GM12878 (cell line): ENCODE data around the gene EML5. TPM values are rescaled to one million over a fixed set of nuclear protein-coding genes. Genes with fewer than 3 reads are reported as not detected.

Experiments used
- ATF7 ChIP-seq: fragments of 450-650 bp; IDR thresholded peaks from 2 replicates; pipeline ENCODE4 v1.6.1; 2016; ENCODE audit warnings: low read depth, mild to moderate bottlenecking
- DPF2 ChIP-seq: fragments of 450-650 bp; IDR thresholded peaks from 2 replicates; pipeline ENCODE4 v1.6.1; 2017; ENCODE audit warnings: mild to moderate bottlenecking
- PML ChIP-seq: IDR thresholded peaks from 2 replicates; pipeline ENCODE4 v1.6.1; 2012; ENCODE audit warnings: low read length, inconsistent platforms
- RAD21 ChIP-seq: IDR thresholded peaks from 2 replicates; pipeline ENCODE4 v1.6.1; 2011; ENCODE audit warnings: mild to moderate bottlenecking, low read depth, low read length, moderate library complexity; ENCODE audit not compliant: insufficient read depth
- SIN3A ChIP-seq: IDR thresholded peaks from 2 replicates; pipeline ENCODE4 v1.6.1; 2012; ENCODE audit warnings: low read depth, low read length, improper control_type of control experiment
- SPI1 ChIP-seq: IDR thresholded peaks from 2 replicates; pipeline ENCODE4 v1.6.1; 2011; ENCODE audit warnings: low read depth, mild to moderate bottlenecking, low read length, moderate library complexity, borderline replicate concordance; ENCODE audit not compliant: insufficient read depth
- polyA plus RNA-seq, 11 experiments: library from polyadenylated mRNA; depleted of rRNA in 4 of 11; unstranded in 6 of 11; stranded (reverse) in 5 of 11; fragments of >200 nt; fragmentation: Nextera tagmentation in 4 of 11; fragmentation: Illumina TruSeq in 1 of 11; extraction: Ambion mirVana in 4 of 11; extraction: Trizol in 1 of 11; gene quantifications; 1 replicate in 1 of 11; 2 replicates in 10 of 11; pipeline versions ENCODE4 v1.2.1 to v1.2.3, GENCODE V29; 2011 to 2016; ENCODE audit warnings: inconsistent platforms in 2 of 11, missing spikeins in 2 of 11, low read depth in 1 of 11
- small RNA-seq: library from RNA; depleted of rRNA; stranded (forward); fragments of <200 nt; gene quantifications from one replicate; pipeline ENCODE3, GENCODE V24; 2014
- total RNA-seq, 4 experiments: library from RNA; depleted of rRNA in 3 of 4; stranded (reverse); fragments of >200 nt in 3 of 4; fragmentation: Illumina TruSeq in 1 of 4; extraction: Trizol in 1 of 4; gene quantifications; 2 replicates each; pipeline versions ENCODE4 v1.2.1 to v1.2.3, GENCODE V29; 2013 to 2021
- TF ChIP-seq, protein P1 (sequence below): fragments of 450-650 bp; IDR thresholded peaks from 2 replicates; pipeline ENCODE4 v1.6.1; 2017; ENCODE audit warnings: borderline replicate concordance
- TF ChIP-seq, protein P2 (sequence below): IDR thresholded peaks from 2 replicates; pipeline ENCODE4 v1.6.1; 2011; ENCODE audit warnings: low read depth, low read length, improper control_type of control experiment, borderline replicate concordance

The EML5 gene
- total and polyA plus RNA-seq, 10 of the 15 experiments (the other 5 are each of a cell fraction or from before 2014, with no cell fraction given), result 0.08 to 0.35 (median 0.22) TPM; not detected in 1

DNA sequence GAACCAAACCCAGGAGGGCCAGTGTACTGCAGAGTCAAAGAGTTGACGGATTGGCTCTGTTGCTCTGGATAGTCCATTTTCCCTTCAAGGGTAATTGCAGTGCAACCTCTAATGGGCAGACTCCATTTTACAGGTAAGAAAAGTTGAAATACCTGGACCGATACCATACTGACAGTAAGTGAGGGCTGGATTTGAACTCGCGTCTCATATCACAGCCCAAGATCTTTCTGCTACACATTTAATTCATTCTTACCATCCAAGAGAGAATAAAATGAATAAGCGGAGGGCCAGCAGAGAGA lies 230.3 kb downstream of the EML5 start (continued):
- TF ChIP-seq, protein P1, sequence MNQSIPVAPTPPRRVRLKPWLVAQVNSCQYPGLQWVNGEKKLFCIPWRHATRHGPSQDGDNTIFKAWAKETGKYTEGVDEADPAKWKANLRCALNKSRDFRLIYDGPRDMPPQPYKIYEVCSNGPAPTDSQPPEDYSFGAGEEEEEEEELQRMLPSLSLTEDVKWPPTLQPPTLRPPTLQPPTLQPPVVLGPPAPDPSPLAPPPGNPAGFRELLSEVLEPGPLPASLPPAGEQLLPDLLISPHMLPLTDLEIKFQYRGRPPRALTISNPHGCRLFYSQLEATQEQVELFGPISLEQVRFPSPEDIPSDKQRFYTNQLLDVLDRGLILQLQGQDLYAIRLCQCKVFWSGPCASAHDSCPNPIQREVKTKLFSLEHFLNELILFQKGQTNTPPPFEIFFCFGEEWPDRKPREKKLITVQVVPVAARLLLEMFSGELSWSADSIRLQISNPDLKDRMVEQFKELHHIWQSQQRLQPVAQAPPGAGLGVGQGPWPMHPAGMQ, result no peak
- TF ChIP-seq, protein P2, sequence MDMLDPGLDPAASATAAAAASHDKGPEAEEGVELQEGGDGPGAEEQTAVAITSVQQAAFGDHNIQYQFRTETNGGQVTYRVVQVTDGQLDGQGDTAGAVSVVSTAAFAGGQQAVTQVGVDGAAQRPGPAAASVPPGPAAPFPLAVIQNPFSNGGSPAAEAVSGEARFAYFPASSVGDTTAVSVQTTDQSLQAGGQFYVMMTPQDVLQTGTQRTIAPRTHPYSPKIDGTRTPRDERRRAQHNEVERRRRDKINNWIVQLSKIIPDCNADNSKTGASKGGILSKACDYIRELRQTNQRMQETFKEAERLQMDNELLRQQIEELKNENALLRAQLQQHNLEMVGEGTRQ, result no peak
- TF ChIP-seq SPI1 (no peak), PML (no peak), DPF2 (no peak), ATF7 (no peak), RAD21 (no peak), SIN3A (no peak)

Small RNA genes lying within 50 kb of the gene (small RNA-seq; reads per million reads assigned to genes)
- not detected for gene RF00019
- not detected for gene RNU4-92P

Other genes starting within 250 kb of the EML5 start
- gene PTPN21, start 237.9 kb downstream of the EML5 start, total RNA-seq (2014; rRNA removed), result 0.05 and 0.06 TPM in 2 replicates
- gene PTPN21, start 237.9 kb downstream of the EML5 start, total RNA-seq (2014; rRNA removed; fragmentation: Illumina TruSeq; extraction: Trizol), result 0.04 TPM in 1 of 2 replicates, not detected in the other
- gene PTPN21, start 237.9 kb downstream of the EML5 start, total RNA-seq (2021), result 0.08 and 0.23 TPM in 2 replicates
- 0.01 TPM in 1 of 2 replicates, not detected in the other for gene PTPN21, start 237.9 kb downstream of the EML5 start, polyA plus RNA-seq (2011; rRNA removed)
- gene PTPN21, start 237.9 kb downstream of the EML5 start, polyA plus RNA-seq (2014; fragmentation: Illumina TruSeq; extraction: Trizol), result 0.03 TPM in 2 replicates
- not detected for gene PTPN21, start 237.9 kb downstream of the EML5 start, polyA plus RNA-seq (2014; fragmentation: Nextera tagmentation; extraction: Ambion mirVana)
- gene PTPN21, start 237.9 kb downstream of the EML5 start, polyA plus RNA-seq (2014; rRNA removed), result 0.04 and 0.33 TPM in 2 replicates
- gene PTPN21, start 237.9 kb downstream of the EML5 start, polyA plus RNA-seq (2016; fragmentation: Nextera tagmentation; extraction: Ambion mirVana), result under 1 TPM in 1 of 2 experiments, not detected in 1; 0.11 TPM
- gene ZC3H14, start 229.9 kb downstream of the EML5 start, total RNA-seq (2014; rRNA removed), result 42.7 and 55.0 TPM in 2 replicates
- 46.5 and 56.1 TPM in 2 replicates for gene ZC3H14, start 229.9 kb downstream of the EML5 start, total RNA-seq (2014; rRNA removed; fragmentation: Illumina TruSeq; extraction: Trizol)
- 37.6 and 41.2 TPM in 2 replicates for gene ZC3H14, start 229.9 kb downstream of the EML5 start, total RNA-seq (2021)
- gene ZC3H14, start 229.9 kb downstream of the EML5 start, polyA plus RNA-seq (2011; rRNA removed), result 97.1 and 99.1 TPM in 2 replicates
- 63.0 and 76.4 TPM in 2 replicates for gene ZC3H14, start 229.9 kb downstream of the EML5 start, polyA plus RNA-seq (2014; fragmentation: Illumina TruSeq; extraction: Trizol)
- 10 to 100 TPM; 17.9 to 19.7 TPM for gene ZC3H14, start 229.9 kb downstream of the EML5 start, polyA plus RNA-seq (2014; fragmentation: Nextera tagmentation; extraction: Ambion mirVana)
- 27.0 and 34.5 TPM in 2 replicates for gene ZC3H14, start 229.9 kb downstream of the EML5 start, polyA plus RNA-seq (2014; rRNA removed)
- gene ZC3H14, start 229.9 kb downstream of the EML5 start, polyA plus RNA-seq (2016; fragmentation: Nextera tagmentation; extraction: Ambion mirVana), result 10 to 100 TPM; 52.4 to 55.0 TPM
- gene TTC8, start 31.7 kb upstream of the EML5 start, total RNA-seq (2014; rRNA removed), result 1.5 and 1.6 TPM in 2 replicates
- gene TTC8, start 31.7 kb upstream of the EML5 start, total RNA-seq (2014; rRNA removed; fragmentation: Illumina TruSeq; extraction: Trizol), result 2.1 and 3.7 TPM in 2 replicates
- gene TTC8, start 31.7 kb upstream of the EML5 start, total RNA-seq (2021), result 1.7 and 2.0 TPM in 2 replicates
- 1.8 and 2.3 TPM in 2 replicates for gene TTC8, start 31.7 kb upstream of the EML5 start, polyA plus RNA-seq (2011; rRNA removed)
- 2.9 and 3.6 TPM in 2 replicates for gene TTC8, start 31.7 kb upstream of the EML5 start, polyA plus RNA-seq (2014; fragmentation: Illumina TruSeq; extraction: Trizol)
- gene TTC8, start 31.7 kb upstream of the EML5 start, polyA plus RNA-seq (2014; fragmentation: Nextera tagmentation; extraction: Ambion mirVana), result 1 to 10 TPM; 1.9 to 3.3 TPM
- gene TTC8, start 31.7 kb upstream of the EML5 start, polyA plus RNA-seq (2014; rRNA removed), result 2.8 and 4.6 TPM in 2 replicates
- 1 to 10 TPM; 2.1 to 2.7 TPM for gene TTC8, start 31.7 kb upstream of the EML5 start, polyA plus RNA-seq (2016; fragmentation: Nextera tagmentation; extraction: Ambion mirVana)